ENCODE data around the gene CATSPERD.

DNA sequence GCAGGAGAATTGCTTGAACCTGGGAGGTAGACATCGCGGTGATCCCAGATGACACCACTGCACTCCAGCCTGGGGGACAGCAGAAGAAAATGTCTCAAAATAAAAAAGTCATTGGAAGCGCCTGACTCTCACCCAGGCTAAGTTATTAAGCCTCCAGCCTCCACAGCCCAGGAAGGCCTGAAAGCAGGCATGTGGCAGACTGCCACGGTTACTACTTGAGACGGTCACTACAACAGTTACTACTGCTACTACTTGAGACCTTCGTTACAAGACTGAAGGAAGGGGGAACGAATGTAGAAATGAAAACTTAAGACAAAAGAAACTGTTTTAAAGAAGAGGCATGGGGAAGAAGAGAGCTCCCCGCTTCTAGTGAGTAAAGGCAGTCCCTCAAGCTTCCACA lies 54.5 kb downstream of the CATSPERD start:
- TF ChIP-seq, protein P1, sequence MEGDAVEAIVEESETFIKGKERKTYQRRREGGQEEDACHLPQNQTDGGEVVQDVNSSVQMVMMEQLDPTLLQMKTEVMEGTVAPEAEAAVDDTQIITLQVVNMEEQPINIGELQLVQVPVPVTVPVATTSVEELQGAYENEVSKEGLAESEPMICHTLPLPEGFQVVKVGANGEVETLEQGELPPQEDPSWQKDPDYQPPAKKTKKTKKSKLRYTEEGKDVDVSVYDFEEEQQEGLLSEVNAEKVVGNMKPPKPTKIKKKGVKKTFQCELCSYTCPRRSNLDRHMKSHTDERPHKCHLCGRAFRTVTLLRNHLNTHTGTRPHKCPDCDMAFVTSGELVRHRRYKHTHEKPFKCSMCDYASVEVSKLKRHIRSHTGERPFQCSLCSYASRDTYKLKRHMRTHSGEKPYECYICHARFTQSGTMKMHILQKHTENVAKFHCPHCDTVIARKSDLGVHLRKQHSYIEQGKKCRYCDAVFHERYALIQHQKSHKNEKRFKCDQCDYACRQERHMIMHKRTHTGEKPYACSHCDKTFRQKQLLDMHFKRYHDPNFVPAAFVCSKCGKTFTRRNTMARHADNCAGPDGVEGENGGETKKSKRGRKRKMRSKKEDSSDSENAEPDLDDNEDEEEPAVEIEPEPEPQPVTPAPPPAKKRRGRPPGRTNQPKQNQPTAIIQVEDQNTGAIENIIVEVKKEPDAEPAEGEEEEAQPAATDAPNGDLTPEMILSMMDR (conservative IDR thresholded peaks at IDR 0.05): no peak
- no peak for TF ChIP-seq EZH2 (IDR thresholded peaks at IDR 0.05; ENCODE audit: low read depth)
